ENCODE data around the gene TSKU. TPM values are rescaled to one million over a fixed set of nuclear protein-coding genes. Genes with fewer than 3 reads are reported as not detected.
A peak's percentile ranks its signal among the peaks of the same experiment; 100 is the strongest.

Gene TSKU
- total RNA-seq, 1 donor from 2014 or later = 57.9 TPM

DNA sequence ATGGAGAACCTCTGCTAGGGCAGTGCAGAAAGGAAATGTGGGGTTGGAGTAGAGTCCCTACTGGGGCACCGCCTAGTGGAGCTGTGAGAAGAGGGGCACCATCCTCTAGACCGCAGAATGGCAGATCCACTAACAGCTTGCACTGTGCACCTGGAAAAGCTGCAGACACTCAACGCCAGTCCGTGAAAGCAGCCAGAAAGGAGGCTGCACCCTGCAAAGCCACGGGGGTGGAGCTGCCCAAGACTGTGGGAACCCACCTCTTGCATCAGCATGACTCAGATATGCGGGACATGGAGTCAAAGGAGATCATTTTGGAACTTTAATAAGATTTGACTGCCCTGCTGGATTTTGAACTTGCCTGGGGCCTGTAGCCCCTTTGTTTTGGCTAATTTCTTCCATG is 8.7 kb downstream of the TSKU start:
- DNase-seq (ENCODE audit: low read depth) (peak; percentile 73), FAIRE-seq (no peak)
- H4K20me1 ChIP-seq (ENCODE audit: insufficient read depth, low read length) = peaks cover 100% of the 10 kb centered on the region
- H3K9me3 ChIP-seq (ENCODE audit: insufficient read depth, low read depth, low read length) = peaks cover 2% of the 10 kb centered on the region
- H3K4me3 ChIP-seq (ENCODE audit: insufficient read depth, low read depth, low read length) = no peak overlapping the region
- peak overlapping the region; percentile 58 for H3K27ac ChIP-seq (ENCODE audit: low read depth, low read length)
- H3K36me3 ChIP-seq (ENCODE audit: insufficient read depth, low read length) = no peaks in the 10 kb centered on the region
- peaks cover 99% of the 10 kb centered on the region for H3K79me2 ChIP-seq (ENCODE audit: insufficient read depth, low read length)
- H2AFZ ChIP-seq (ENCODE audit: low read depth, low read length) = no peak overlapping the region
- H3K36me3 Mint-ChIP-seq (ENCODE audit: low read depth, unreplicated experiment) = peaks cover 39% of the 10 kb centered on the region
- peaks cover 13% of the 10 kb centered on the region for H3K9me3 Mint-ChIP-seq (ENCODE audit: unreplicated experiment)
- TF ChIP-seq, protein P1, sequence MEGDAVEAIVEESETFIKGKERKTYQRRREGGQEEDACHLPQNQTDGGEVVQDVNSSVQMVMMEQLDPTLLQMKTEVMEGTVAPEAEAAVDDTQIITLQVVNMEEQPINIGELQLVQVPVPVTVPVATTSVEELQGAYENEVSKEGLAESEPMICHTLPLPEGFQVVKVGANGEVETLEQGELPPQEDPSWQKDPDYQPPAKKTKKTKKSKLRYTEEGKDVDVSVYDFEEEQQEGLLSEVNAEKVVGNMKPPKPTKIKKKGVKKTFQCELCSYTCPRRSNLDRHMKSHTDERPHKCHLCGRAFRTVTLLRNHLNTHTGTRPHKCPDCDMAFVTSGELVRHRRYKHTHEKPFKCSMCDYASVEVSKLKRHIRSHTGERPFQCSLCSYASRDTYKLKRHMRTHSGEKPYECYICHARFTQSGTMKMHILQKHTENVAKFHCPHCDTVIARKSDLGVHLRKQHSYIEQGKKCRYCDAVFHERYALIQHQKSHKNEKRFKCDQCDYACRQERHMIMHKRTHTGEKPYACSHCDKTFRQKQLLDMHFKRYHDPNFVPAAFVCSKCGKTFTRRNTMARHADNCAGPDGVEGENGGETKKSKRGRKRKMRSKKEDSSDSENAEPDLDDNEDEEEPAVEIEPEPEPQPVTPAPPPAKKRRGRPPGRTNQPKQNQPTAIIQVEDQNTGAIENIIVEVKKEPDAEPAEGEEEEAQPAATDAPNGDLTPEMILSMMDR (IDR thresholded peaks at IDR 0.05; ENCODE audit: insufficient read depth, low read depth, low read length) = no peak
- TF ChIP-seq EZH2 (IDR thresholded peaks at IDR 0.05; ENCODE audit: insufficient read depth, low read length) = no peak
- peak overlapping the region; percentile 66 for H3K4me2 ChIP-seq (ENCODE audit: low read length)
- peak overlapping the region; percentile 85 for H3K27ac Mint-ChIP-seq (ENCODE audit: unreplicated experiment)
- peaks cover 24% of the 10 kb centered on the region for H3K4me1 ChIP-seq (ENCODE audit: insufficient read depth, low read length)
- H3K4me1 Mint-ChIP-seq (ENCODE audit: low read depth, unreplicated experiment) = peaks cover 51% of the 10 kb centered on the region
- peak overlapping the region; percentile 31 for H3K9ac ChIP-seq (ENCODE audit: low read length)
- no peaks in the 10 kb centered on the region for H3K27me3 ChIP-seq (ENCODE audit: insufficient read depth, low read length)
- peak overlapping the region; percentile 42 for H3K4me3 Mint-ChIP-seq (ENCODE audit: unreplicated experiment)
- H3K27me3 Mint-ChIP-seq (ENCODE audit: low read depth, unreplicated experiment) = no peaks in the 10 kb centered on the region

DNA sequence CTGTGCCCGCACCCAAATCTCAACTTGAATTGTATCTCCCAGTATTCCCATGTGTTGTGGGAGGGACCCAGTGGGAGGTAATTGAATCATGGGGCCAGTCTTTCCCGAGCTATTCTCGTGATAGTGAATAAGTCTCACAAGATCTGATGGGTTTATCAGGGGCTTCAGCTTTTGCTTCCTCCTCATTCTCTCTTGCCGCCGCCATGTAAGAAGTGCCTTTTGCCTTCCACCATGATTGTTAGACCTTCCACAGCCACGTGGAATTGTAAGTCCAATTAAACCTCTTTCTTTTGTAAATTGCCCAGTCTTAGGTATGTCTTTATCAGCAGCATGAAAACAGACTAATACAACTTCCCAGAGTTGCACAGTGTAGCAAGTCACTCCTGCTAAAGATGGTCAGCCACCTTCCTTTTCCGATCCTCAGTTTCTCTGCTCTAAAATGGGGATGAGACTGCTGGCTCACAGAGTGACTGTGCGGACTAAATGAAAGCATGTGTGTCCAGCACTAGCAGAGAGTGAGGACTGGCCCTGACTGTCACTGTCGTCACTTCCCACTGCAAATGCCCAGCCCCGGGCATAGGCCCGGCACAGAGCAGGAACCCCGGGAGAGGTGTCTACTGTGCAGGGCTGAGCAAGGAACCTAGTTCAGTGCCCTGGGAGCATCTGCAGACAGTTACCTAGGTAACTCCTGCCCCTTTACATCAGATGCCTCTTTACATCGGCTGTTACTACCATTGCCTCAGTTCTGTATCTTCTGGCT is 9.5 kb downstream of the TSKU start:
- no peak overlapping the region for H3K9ac ChIP-seq (ENCODE audit: low read length)
- H3K4me1 Mint-ChIP-seq (ENCODE audit: low read depth, unreplicated experiment) = peaks cover 43% of the 10 kb centered on the region

More for the DNA sequence above, 9.5 kb downstream of the TSKU start:
- TF ChIP-seq EZH2 (IDR thresholded peaks at IDR 0.05; ENCODE audit: insufficient read depth, low read length) = no peak
- TF ChIP-seq, protein P1 (IDR thresholded peaks at IDR 0.05; ENCODE audit: insufficient read depth, low read depth, low read length) = no peak
- H3K79me2 ChIP-seq (ENCODE audit: insufficient read depth, low read length) = peaks cover 97% of the 10 kb centered on the region
- no peak for DNase-seq (ENCODE audit: low read depth)
- H3K4me2 ChIP-seq (ENCODE audit: low read length) = peak overlapping the region; percentile 66
- H4K20me1 ChIP-seq (ENCODE audit: insufficient read depth, low read length) = peaks cover 100% of the 10 kb centered on the region
- peaks cover 2% of the 10 kb centered on the region for H3K9me3 ChIP-seq (ENCODE audit: insufficient read depth, low read depth, low read length)
- H3K27me3 Mint-ChIP-seq (ENCODE audit: low read depth, unreplicated experiment) = no peaks in the 10 kb centered on the region
- H3K4me1 ChIP-seq (ENCODE audit: insufficient read depth, low read length) = peaks cover 24% of the 10 kb centered on the region
- no peaks in the 10 kb centered on the region for H3K36me3 ChIP-seq (ENCODE audit: insufficient read depth, low read length)
- H3K36me3 Mint-ChIP-seq (ENCODE audit: low read depth, unreplicated experiment) = peaks cover 36% of the 10 kb centered on the region
- no peak overlapping the region for H3K4me3 ChIP-seq (ENCODE audit: insufficient read depth, low read depth, low read length)
- FAIRE-seq = no peak
- H3K4me3 Mint-ChIP-seq (ENCODE audit: unreplicated experiment) = peak overlapping the region; percentile 42
- H3K27ac ChIP-seq (ENCODE audit: low read depth, low read length) = no peak overlapping the region
- H3K27me3 ChIP-seq (ENCODE audit: insufficient read depth, low read length) = no peaks in the 10 kb centered on the region
- peaks cover 13% of the 10 kb centered on the region for H3K9me3 Mint-ChIP-seq (ENCODE audit: unreplicated experiment)
- no peak overlapping the region for H2AFZ ChIP-seq (ENCODE audit: low read depth, low read length)
- peak overlapping the region; percentile 85 for H3K27ac Mint-ChIP-seq (ENCODE audit: unreplicated experiment)
